GM18868 (cell line): ENCODE results near the gene EXOC4.
"Not testable (repeated sequence)": the region's sequence is repeated elsewhere in the genome, so short reads cannot be mapped to it uniquely, and the experiment has no call there.

Source experiments
- ATAC-seq: cut with Tn5 transposase; IDR thresholded peaks from one replicate; pipeline ENCODE4 v1.9.1; 2021; ENCODE audit warnings: mild to moderate bottlenecking, moderate library complexity; ENCODE audit not compliant: unreplicated experiment

The EXOC4 gene

GRCh38 chr7:133775201-133775600 is 522.3 kb downstream of the EXOC4 start:
- no peak for ATAC-seq

GRCh38 chr7:133776266-133776665 is 523.4 kb downstream of the EXOC4 start:
- ATAC-seq = no peak

- no peak for ATAC-seq
Measured at GRCh38 chr7:133777701-133778100, 524.8 kb downstream of the EXOC4 start.

- ATAC-seq = peak; percentile 70
Measured at GRCh38 chr7:133778472-133778871, 525.6 kb downstream of the EXOC4 start.

GRCh38 chr7:133779538-133779937 is 526.7 kb downstream of the EXOC4 start:
- not testable (repeated sequence) for ATAC-seq

GRCh38 chr7:133780912-133781311 is 528.0 kb downstream of the EXOC4 start:
- ATAC-seq = no peak

GRCh38 chr7:133781486-133782090 is 528.7 kb downstream of the EXOC4 start:
- ATAC-seq = no peak

- ATAC-seq = no peak
Measured at GRCh38 chr7:133782470-133782869, 529.6 kb downstream of the EXOC4 start.

- ATAC-seq = no peak
Measured at GRCh38 chr7:133783276-133783675, 530.4 kb downstream of the EXOC4 start.

GRCh38 chr7:133784486-133785001 is 531.7 kb downstream of the EXOC4 start:
- no peak for ATAC-seq

GRCh38 chr7:133786401-133786937 is 533.6 kb downstream of the EXOC4 start:
- no peak for ATAC-seq

GRCh38 chr7:133789974-133790373 is 537.1 kb downstream of the EXOC4 start:
- ATAC-seq = no peak

GRCh38 chr7:133790911-133791310 is 538.0 kb downstream of the EXOC4 start:
- no peak for ATAC-seq

- no peak for ATAC-seq
Measured at GRCh38 chr7:133794479-133794878, 541.6 kb downstream of the EXOC4 start.

GRCh38 chr7:133795068-133795665 is 542.3 kb downstream of the EXOC4 start:
- no peak for ATAC-seq

- no peak for ATAC-seq
Measured at GRCh38 chr7:133796782-133797745, 544.2 kb downstream of the EXOC4 start.

GRCh38 chr7:133797818-133798520 is 545.1 kb downstream of the EXOC4 start:
- no peak for ATAC-seq

GRCh38 chr7:133801341-133801740 is 548.5 kb downstream of the EXOC4 start:
- no peak for ATAC-seq

- ATAC-seq = no peak
Measured at GRCh38 chr7:133804127-133804526, 551.2 kb downstream of the EXOC4 start.

GRCh38 chr7:133805426-133805825 is 552.5 kb downstream of the EXOC4 start:
- ATAC-seq = no peak
